ENCODE results near the gene RAD51B. TPM values are rescaled to one million over a fixed set of nuclear protein-coding genes. Genes with fewer than 3 reads are reported as not detected.

The RAD51B gene
- total and polyA plus RNA-seq, 9 of the 15 experiments (the other 6 are each of a cell fraction or from before 2014, with no cell fraction given) = 8.5 to 17.3 (median 11.3) TPM

DNA sequence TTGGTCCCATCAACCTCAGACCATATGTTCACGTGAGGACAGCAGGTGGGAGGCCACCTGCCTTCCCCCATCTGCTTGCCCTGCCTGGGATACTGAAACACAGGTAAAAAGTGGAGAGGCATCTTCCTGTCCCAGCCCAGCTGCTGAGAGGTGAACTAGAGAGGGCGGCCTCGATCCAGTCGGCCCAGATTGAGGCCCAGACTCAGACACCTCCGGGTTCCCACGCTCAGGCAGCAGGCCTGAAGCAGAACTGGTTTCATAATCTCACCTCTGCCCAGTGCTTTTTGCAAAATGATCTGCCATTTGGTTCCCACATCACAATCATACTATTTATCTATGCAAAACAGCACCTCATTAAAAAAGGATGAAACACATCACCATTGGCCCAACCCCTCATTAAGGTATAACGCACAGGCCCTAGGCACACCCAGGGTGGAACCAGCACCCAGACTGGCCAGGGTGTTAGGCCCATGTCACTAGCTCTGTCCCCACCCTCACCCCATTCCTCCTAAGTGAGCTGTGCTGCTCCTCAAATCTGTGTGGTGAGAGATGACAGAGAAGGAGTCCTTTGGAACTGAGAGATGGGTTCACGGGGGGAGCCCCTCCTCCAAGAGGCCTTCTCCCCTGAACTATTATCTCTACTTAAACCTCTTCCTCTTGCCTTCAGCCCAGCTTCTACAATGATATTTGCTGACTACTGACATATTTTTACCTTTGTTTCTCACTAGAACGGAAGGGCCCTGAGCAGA, 892.2 kb downstream of the RAD51B start:
- peaks cover 7 to 17% of the 10 kb centered on the region in 2 experiments; a peak in 4 of 5 replicates for H3K4me1 ChIP-seq (replicated peaks in 1 of 2; ENCODE audit: control insufficient read depth in 2 of 2, insufficient read depth in 2 of 2, low read length in 2 of 2)

DNA sequence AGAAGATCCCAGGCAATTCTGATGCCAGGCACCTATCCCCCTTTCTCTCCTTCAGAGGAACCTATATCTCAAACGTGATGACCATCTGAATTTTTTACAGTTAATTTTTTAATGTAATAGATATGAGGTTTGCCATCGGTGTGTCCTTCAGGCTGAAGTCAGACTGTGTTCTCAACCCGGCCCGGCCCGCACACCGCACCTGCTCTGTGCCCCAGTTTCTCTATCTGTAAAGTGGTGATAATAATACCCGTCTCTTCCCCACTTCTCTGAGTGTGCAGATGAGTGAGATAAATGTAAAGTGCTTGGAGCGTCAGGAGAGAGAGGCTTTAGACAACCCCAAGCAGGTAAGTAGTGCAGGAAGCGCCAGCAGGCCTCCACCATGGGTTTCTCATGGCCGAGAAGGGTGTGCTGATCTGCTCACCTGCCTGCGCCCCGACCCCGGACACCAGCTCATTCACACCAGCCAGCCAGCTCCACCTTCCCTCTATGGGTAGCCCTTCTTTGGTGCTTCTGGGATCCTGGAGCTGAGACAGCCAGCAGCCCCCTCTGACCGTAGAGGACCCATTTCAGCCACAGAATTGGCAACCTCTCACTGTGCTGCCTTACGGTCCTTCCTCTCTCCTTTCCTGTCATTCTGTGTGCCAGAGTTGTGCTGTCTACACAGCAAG, 893.3 kb downstream of the RAD51B start:
- Histone ChIP-seq H3K36me3 (ENCODE audit: control insufficient read depth, insufficient read depth, low read length) (no peaks in the 10 kb centered on the region), H4K20me1 (replicated peaks; ENCODE audit: control insufficient read depth, insufficient read depth, low read length) (no peaks in the 10 kb centered on the region), H3K9me1 (ENCODE audit: control insufficient read depth, insufficient read depth, low read length) (no peaks in the 10 kb centered on the region), H3K9ac (ENCODE audit: insufficient read depth in 1 of 2, low read depth in 2 of 2, low read length in 2 of 2) (no peak overlapping the region), H3K4me2 (ENCODE audit: insufficient read depth, low read length) (no peak overlapping the region), H3K27ac (ENCODE audit: extremely low read depth, low read depth, low read length) (no peak overlapping the region), H3K27me3 (ENCODE audit: control insufficient read depth in 2 of 2, insufficient read depth in 2 of 2, low read length in 2 of 2) (no peaks in the 10 kb centered on the region), H3K4me1 (replicated peaks in 1 of 2; ENCODE audit: control insufficient read depth in 2 of 2, insufficient read depth in 2 of 2, low read length in 2 of 2) (peaks cover 7 to 24% of the 10 kb centered on the region in 2 experiments; a peak in 4 of 5 replicates), H3K9me3 (replicated peaks; ENCODE audit: control insufficient read depth, insufficient read depth, low read depth, low read length) (no peaks in the 10 kb centered on the region), H2AFZ (ENCODE audit: low read depth, low read length) (peak overlapping the region; percentile 34; the same call in 1 of the 2 replicates), H3K4me3 (no peak overlapping the region), H3K79me2 (ENCODE audit: control insufficient read depth, insufficient read depth, low read length) (no peaks in the 10 kb centered on the region)
- WGBS (ENCODE audit: insufficient coverage, low coverage, missing lambda C conversion rate) = 60% methylated on average over 12 of the region's 15 CpGs
- in situ Hi-C loops (cut with MboI) (loop anchor here (5.0 kb wide), 1 partner anchor 69 kb away; no protein-coding TSS in a partner anchor), intact Hi-C loops (cut with micrococcal nuclease) (no loop called here)
- ChIA-PET CTCF (ENCODE audit: low intra/inter-chr PET ratio) (no interaction called here), POLR2A (interaction anchor here (0.5 to 1.1 kb wide), 2 partner anchors 19 to 35 kb away, joined by 3 read pairs; no protein-coding TSS in a partner anchor)
- DNase-seq (ENCODE audit: extremely low read depth in 1 of 4, low spot score in 3 of 4) (no peak), ATAC-seq (no peak), FAIRE-seq (no peak)
- no TSS peak for BruUV-seq (replicated peaks)
- no peak for TF ChIP-seq PPARD (CRISPR knock-in tag; IDR thresholded peaks at IDR 0.05)

More for the DNA sequence above, 892.2 kb downstream of the RAD51B start:
- no peak overlapping the region for H2AFZ ChIP-seq (ENCODE audit: low read depth, low read length)
- in situ Hi-C loops (cut with MboI) = loop anchor here (5.0 kb wide), 1 partner anchor 71 kb away; no protein-coding TSS in a partner anchor
- H3K36me3 ChIP-seq (ENCODE audit: control insufficient read depth, insufficient read depth, low read length) = no peaks in the 10 kb centered on the region
- peak; percentile 44; the same call in 1 of the 2 replicates for TF ChIP-seq C11orf30 (IDR thresholded peaks at IDR 0.05; ENCODE audit: low read depth)
- TF ChIP-seq ZNF316 (IDR thresholded peaks at IDR 0.05) = peak; percentile 75
- TF ChIP-seq ZNF239 (CRISPR knock-in tag; IDR thresholded peaks at IDR 0.05) = no peak
- ATAC-seq = no peak
- no peaks in the 10 kb centered on the region for H4K20me1 ChIP-seq (replicated peaks; ENCODE audit: control insufficient read depth, insufficient read depth, low read length)
- no peak overlapping the region for H3K9ac ChIP-seq (ENCODE audit: insufficient read depth in 1 of 2, low read depth in 2 of 2, low read length in 2 of 2)
- intact Hi-C loops (cut with micrococcal nuclease) = no loop called here
- H3K79me2 ChIP-seq (ENCODE audit: control insufficient read depth, insufficient read depth, low read length) = no peaks in the 10 kb centered on the region
- H3K9me1 ChIP-seq (ENCODE audit: control insufficient read depth, insufficient read depth, low read length) = no peaks in the 10 kb centered on the region
- FAIRE-seq = no peak
- no peak overlapping the region for H3K4me3 ChIP-seq
- H3K9me3 ChIP-seq (replicated peaks; ENCODE audit: control insufficient read depth, insufficient read depth, low read depth, low read length) = no peaks in the 10 kb centered on the region
- H3K27ac ChIP-seq (ENCODE audit: extremely low read depth, low read depth, low read length) = no peak overlapping the region
- DNase-seq (ENCODE audit: extremely low read depth in 1 of 4, low spot score in 3 of 4) = no peak
- ChIA-PET CTCF (ENCODE audit: low intra/inter-chr PET ratio) (no interaction called here), POLR2A (no interaction called here)
- no TSS peak for BruUV-seq (replicated peaks)
- no peak overlapping the region for H3K4me2 ChIP-seq (ENCODE audit: insufficient read depth, low read length)
- WGBS (ENCODE audit: insufficient coverage, low coverage, missing lambda C conversion rate) = 45% methylated on average over 9 of the region's 9 CpGs
- no peaks in the 10 kb centered on the region for H3K27me3 ChIP-seq (ENCODE audit: control insufficient read depth in 2 of 2, insufficient read depth in 2 of 2, low read length in 2 of 2)

Measured in K562 (cell line).